Endothelial cell of umbilical vein (primary cell): ENCODE measurements around the gene ALG8. TPM values are rescaled to one million over a fixed set of nuclear protein-coding genes. Genes with fewer than 3 reads are reported as not detected.

Source experiments
- BruUV-seq: library from RNA; stranded (reverse); fragments of 400-500 nt; replicated peaks from 2 replicates; lab custom pipeline; 2021; lab: Mats Ljungman, UMichigan
- CTCF ChIA-PET: fragments of 300-600, 350-600 bp; sonication (Branson Sonifier 250); formaldehyde crosslinking; loops from one replicate; lab custom pipeline; 2021; ENCODE audit warnings: antibody characterized with exemption, inconsistent platforms; lab: Charles Lee
- POLR2A ChIA-PET: fragments of 300-600, 350-600 bp; sonication (Branson Sonifier 250); formaldehyde crosslinking; loops from one replicate; lab custom pipeline; 2021; ENCODE audit warnings: antibody characterized with exemption, inconsistent platforms; lab: Charles Lee
- DNase-seq: peaks from one replicate; pipeline ENCODE4 v3.0.0-alpha.2; 2011; ENCODE audit warnings: low read depth, low spot score
- FAIRE-seq: peaks from 2 replicates; lab custom pipeline; 2011; peaks lifted over from hg19 to GRCh38; lab: Jason Lieb, UNC
- H2AFZ ChIP-seq: 2 replicates; pipeline ENCODE4 v1.6.0; 2012; ENCODE audit warnings: low read depth, low read length, control low read depth, inconsistent platforms
- H3K27ac ChIP-seq: 2 replicates; pipeline ENCODE4 v1.5.1; 2011; ENCODE audit warnings: low read depth, mild to moderate bottlenecking, control low read depth, low read length, moderate library complexity; ENCODE audit not compliant: insufficient read depth
- H3K27me3 ChIP-seq, 2 experiments: 2 replicates each; pipeline versions ENCODE4 v1.6.0 to v1.6.1; 2011; ENCODE audit warnings: low read length in 2 of 2, mixed read lengths in 1 of 2; ENCODE audit not compliant: control insufficient read depth in 2 of 2, insufficient read depth in 2 of 2
- H3K36me3 ChIP-seq, 2 experiments: 2 replicates in 1 of 2; 3 replicates in 1 of 2; pipeline ENCODE4 v1.5.1; 2011; ENCODE audit warnings: low read length in 2 of 2, mild to moderate bottlenecking in 1 of 2, moderate library complexity in 1 of 2; ENCODE audit not compliant: control insufficient read depth in 2 of 2, insufficient read depth in 2 of 2; ENCODE audit errors: extremely low read depth in 1 of 2
- H3K4me1 ChIP-seq: 3 replicates; pipeline ENCODE4 v1.5.1; 2011; ENCODE audit warnings: mild to moderate bottlenecking, low read length; ENCODE audit not compliant: control insufficient read depth, insufficient read depth; ENCODE audit errors: extremely low read depth
- H3K4me2 ChIP-seq: 2 replicates; pipeline ENCODE4 v1.6.1; 2011; ENCODE audit warnings: low read length, control low read depth, mixed read lengths; ENCODE audit not compliant: insufficient read depth
- H3K4me3 ChIP-seq, 3 experiments: fragments of 200-600 bp in 1 of 3; sonication (generic), shearing (Covaris generic) in 1 of 3; replicated peaks in 1 of 3; 2 replicates each; pipeline ENCODE4 v1.5.1; 2011 to 2016; ENCODE audit warnings: control low read depth in 3 of 3, low read length in 3 of 3, mild to moderate bottlenecking in 2 of 3, inconsistent platforms in 1 of 3, low read depth in 1 of 3, moderate library complexity in 1 of 3; ENCODE audit not compliant: insufficient read depth in 1 of 3
- H3K79me2 ChIP-seq: 2 replicates; pipeline ENCODE4 v1.6.0; 2012; ENCODE audit warnings: low read length, inconsistent platforms; ENCODE audit not compliant: control insufficient read depth, insufficient read depth
- H3K9ac ChIP-seq: replicated peaks from 2 replicates; pipeline ENCODE3; 2011; ENCODE audit warnings: low read length, control low read depth; ENCODE audit not compliant: insufficient read depth; ENCODE audit errors: extremely low read depth
- H3K9me1 ChIP-seq: replicated peaks from 3 replicates; pipeline ENCODE4 v1.6.0; 2011; ENCODE audit warnings: mild to moderate bottlenecking, low read length; ENCODE audit not compliant: control insufficient read depth, insufficient read depth; ENCODE audit errors: extremely low read depth
- H3K9me3 ChIP-seq: replicated peaks from 2 replicates; pipeline ENCODE4 v1.5.1; 2012; ENCODE audit warnings: low read length, inconsistent platforms; ENCODE audit not compliant: control insufficient read depth, insufficient read depth
- H4K20me1 ChIP-seq: replicated peaks from 2 replicates; pipeline ENCODE3; 2011; ENCODE audit warnings: mild to moderate bottlenecking, low read length; ENCODE audit not compliant: control insufficient read depth, insufficient read depth; ENCODE audit errors: extremely low read depth
- CTCF ChIP-seq, 2 donors: IDR thresholded peaks; 1 replicate in 1 of 2; 2 replicates in 1 of 2; pipeline ENCODE4 v1.5.1; 2011; ENCODE audit warnings: low read length in 2 of 2, mild to moderate bottlenecking in 2 of 2, moderate library complexity in 2 of 2, control low read depth in 1 of 2, inconsistent platforms in 1 of 2, low read depth in 1 of 2; ENCODE audit not compliant: insufficient read depth in 1 of 2; ENCODE audit errors: extremely low read depth in 1 of 2
- EZH2 ChIP-seq: IDR thresholded peaks from 2 replicates; pipeline ENCODE4 v1.6.1; 2012; ENCODE audit warnings: borderline replicate concordance, low read depth, mild to moderate bottlenecking, moderate library complexity, low read length, inconsistent platforms; ENCODE audit not compliant: severe bottlenecking
- FOS ChIP-seq: IDR thresholded peaks from 2 replicates; pipeline ENCODE4 v1.6.1; 2011; ENCODE audit warnings: mild to moderate bottlenecking, low read length, moderate library complexity, borderline replicate concordance; ENCODE audit not compliant: insufficient read depth
- GATA2 ChIP-seq: IDR thresholded peaks from 2 replicates; pipeline ENCODE4 v1.7.0; 2011; ENCODE audit warnings: low read depth, mild to moderate bottlenecking, moderate library complexity, mixed read lengths, low read length; ENCODE audit not compliant: insufficient read length, insufficient read depth
- JUN ChIP-seq: IDR thresholded peaks from 2 replicates; pipeline ENCODE4 v1.6.1; 2011; ENCODE audit warnings: borderline replicate concordance, low read depth; ENCODE audit not compliant: insufficient read length, insufficient read depth
- MAX ChIP-seq: IDR thresholded peaks from 2 replicates; pipeline ENCODE4 v1.6.1; 2011; ENCODE audit not compliant: insufficient read depth, insufficient read length
- MYC ChIP-seq: IDR thresholded peaks from one replicate; pipeline ENCODE4 v1.6.1; 2011; ENCODE audit warnings: mild to moderate bottlenecking, low read depth, low read length
- POLR2A ChIP-seq: IDR thresholded peaks from 2 replicates; pipeline ENCODE4 v1.6.1; 2012; ENCODE audit warnings: low read depth, mild to moderate bottlenecking, control low read depth, low read length
- POLR2AphosphoS5 ChIP-seq: IDR thresholded peaks from 2 replicates; pipeline ENCODE4 v1.6.1; 2012; ENCODE audit warnings: low read depth, mild to moderate bottlenecking, control low read depth, low read length, moderate library complexity; ENCODE audit not compliant: insufficient read depth
- dilution Hi-C: fragments of 300-500 bp; cut with MboI; formaldehyde crosslinking; loops from one replicate; pipeline ENCODE4 v1.15.0; 2019; ENCODE audit warnings: low sequenced_read_pairs; ENCODE audit not compliant: extremely low pct_ligation_motif_present
- intact Hi-C: fragments of 100-400 bp; cut with micrococcal nuclease; formaldehyde crosslinking; loops from one replicate; pipeline ENCODE4 v1.10.0; 2022
- polyA plus RNA-seq, 4 experiments: library from polyadenylated mRNA; depleted of rRNA in 3 of 4; stranded (reverse) in 3 of 4; unstranded in 1 of 4; fragments of >200 nt; gene quantifications; 2 replicates each; pipeline versions ENCODE4 v1.2.1 to v1.2.3, GENCODE V29; 2011 to 2012; ENCODE audit warnings: missing spikeins in 1 of 4
- total RNA-seq: library from RNA; stranded (reverse); gene quantifications from 2 replicates; pipeline ENCODE4 v1.2.3, GENCODE V29; 2021

The ALG8 gene
- total and polyA plus RNA-seq, 2 donors (not counting 3 experiments of a cell fraction or from before 2014, with no cell fraction given), result 43.9 to 48.2 TPM

- Histone ChIP-seq H3K79me2 (no peaks in the 10 kb centered on the region), H4K20me1 (no peaks in the 10 kb centered on the region), H3K9me3 (no peaks in the 10 kb centered on the region), H2AFZ (no peak overlapping the region), H3K4me2 (no peak overlapping the region), H3K4me3 (no peak overlapping the region), H3K36me3 (no peaks in the 10 kb centered on the region), H3K4me1 (peaks cover 6% of the 10 kb centered on the region), H3K9me1 (no peaks in the 10 kb centered on the region), H3K27ac (no peak overlapping the region), H3K27me3 (no peaks in the 10 kb centered on the region), H3K9ac (no peak overlapping the region)
- DNase-seq (no peak), FAIRE-seq (no peak)
- TF ChIP-seq GATA2, result no peak
- no peak for TF ChIP-seq FOS
- no peak for TF ChIP-seq POLR2AphosphoS5
- TF ChIP-seq JUN, result no peak
- no peak for TF ChIP-seq MAX
- no peak for TF ChIP-seq MYC
- no peak for TF ChIP-seq POLR2A
- TF ChIP-seq EZH2, result no peak
- no peak for TF ChIP-seq CTCF (IDR thresholded peaks at IDR 0.05; ENCODE audit: extremely low read depth in 1 of 2, insufficient read depth in 1 of 2, low read depth in 1 of 2, low read length in 2 of 2)
- intact Hi-C loops, result no loop called here
- CTCF ChIA-PET, result no interaction called here
- POLR2A ChIA-PET, result no interaction called here
- dilution Hi-C loops, result no loop called here
- BruUV-seq, result no TSS peak
These were observed 41.8 kb upstream of the ALG8 start for GRCh38 chr11:78181185-78181584.
